ENCODE results near the gene BCAS1. TPM values are rescaled to one million over a fixed set of nuclear protein-coding genes. Genes with fewer than 3 reads are reported as not detected.
"Not testable (repeated sequence)": the region's sequence is repeated elsewhere in the genome, so short reads cannot be mapped to it uniquely, and the experiment has no call there.

The BCAS1 gene
- total RNA-seq, 1 donor from 2014 or later = 2.4 TPM

- DNase-seq (ENCODE audit: low spot score in 2 of 2) (no peak), FAIRE-seq (no peak)
Observed at GRCh38 chr20:53934421-53935343, 135.7 kb downstream of the BCAS1 start.

- FAIRE-seq (no peak), DNase-seq (ENCODE audit: low spot score in 2 of 2) (no peak)
Observed at GRCh38 chr20:53933232-53933846, 137.1 kb downstream of the BCAS1 start.

GRCh38 chr20:53932655-53933192 is 137.7 kb downstream of the BCAS1 start:
- not testable (repeated sequence) for DNase-seq (ENCODE audit: low spot score in 2 of 2); FAIRE-seq

- no peak for DNase-seq (ENCODE audit: low spot score in 2 of 2)
- FAIRE-seq = no peak
Observed at GRCh38 chr20:53931597-53931996, 138.8 kb downstream of the BCAS1 start.

GRCh38 chr20:53930651-53931504 is 139.5 kb downstream of the BCAS1 start:
- no peak for FAIRE-seq
- no peak for DNase-seq (ENCODE audit: low spot score in 2 of 2)

- FAIRE-seq = no peak
- no peak for DNase-seq (ENCODE audit: low spot score in 2 of 2)
Observed at GRCh38 chr20:53929974-53930650, 140.3 kb downstream of the BCAS1 start.

GRCh38 chr20:53929399-53929798 is 141.0 kb downstream of the BCAS1 start:
- FAIRE-seq (no peak), DNase-seq (ENCODE audit: low spot score in 2 of 2) (no peak)

- DNase-seq (ENCODE audit: low spot score in 2 of 2) (no peak), FAIRE-seq (no peak)
Observed at GRCh38 chr20:53927990-53928389, 142.4 kb downstream of the BCAS1 start.

GRCh38 chr20:53926428-53927028 is 143.9 kb downstream of the BCAS1 start:
- DNase-seq (ENCODE audit: low spot score in 2 of 2) = no peak
- FAIRE-seq = no peak

GRCh38 chr20:53925651-53926401 is 144.6 kb downstream of the BCAS1 start:
- no peak for DNase-seq (ENCODE audit: low spot score in 2 of 2)
- no peak for FAIRE-seq

- DNase-seq (ENCODE audit: low spot score in 2 of 2) (no peak), FAIRE-seq (no peak)
Observed at GRCh38 chr20:53923566-53924369, 146.6 kb downstream of the BCAS1 start.

GRCh38 chr20:53922901-53923314 is 147.5 kb downstream of the BCAS1 start:
- FAIRE-seq (no peak), DNase-seq (ENCODE audit: low spot score in 2 of 2) (no peak)

GRCh38 chr20:53921443-53921973 is 148.9 kb downstream of the BCAS1 start:
- no peak for DNase-seq (ENCODE audit: low spot score in 2 of 2)
- no peak for FAIRE-seq

- DNase-seq (ENCODE audit: low spot score in 2 of 2) (no peak), FAIRE-seq (no peak)
Observed at GRCh38 chr20:53920647-53921245, 149.6 kb downstream of the BCAS1 start.

GRCh38 chr20:53919886-53920285 is 150.5 kb downstream of the BCAS1 start:
- FAIRE-seq = no peak
- DNase-seq (ENCODE audit: low spot score in 2 of 2) = no peak

- FAIRE-seq (no peak), DNase-seq (ENCODE audit: low spot score in 2 of 2) (no peak)
Observed at GRCh38 chr20:53918949-53919361, 151.4 kb downstream of the BCAS1 start.

- FAIRE-seq = no peak
Observed at GRCh38 chr20:53918020-53918311, 152.4 kb downstream of the BCAS1 start.

More at GRCh38 chr20:53918020-53918311, 152.4 kb downstream of the BCAS1 start:
- no peak for DNase-seq (ENCODE audit: low spot score in 2 of 2)
